ENCODE data around the gene DPP10.

- TF ChIP-seq POLR2AphosphoS5 (IDR thresholded peaks at IDR 0.05; ENCODE audit: low read depth, low read length) (no peak), POLR2A (IDR thresholded peaks at IDR 0.05; ENCODE audit: low read depth, low read length) (no peak)
Observed at GRCh38 chr2:114436329-114436728, 6.1 kb upstream of the DPP10 start.
